Activated T-cell treated with anti-CD3 and anti-CD28 coated beads for 1 hour (primary cell): ENCODE data around the gene MPIG6B.

Source experiments
- DNase-seq: peaks from one replicate; pipeline ENCODE4 v3.0.0-alpha.2; 2020; ENCODE audit warnings: low read depth

MPIG6B gene

DNA sequence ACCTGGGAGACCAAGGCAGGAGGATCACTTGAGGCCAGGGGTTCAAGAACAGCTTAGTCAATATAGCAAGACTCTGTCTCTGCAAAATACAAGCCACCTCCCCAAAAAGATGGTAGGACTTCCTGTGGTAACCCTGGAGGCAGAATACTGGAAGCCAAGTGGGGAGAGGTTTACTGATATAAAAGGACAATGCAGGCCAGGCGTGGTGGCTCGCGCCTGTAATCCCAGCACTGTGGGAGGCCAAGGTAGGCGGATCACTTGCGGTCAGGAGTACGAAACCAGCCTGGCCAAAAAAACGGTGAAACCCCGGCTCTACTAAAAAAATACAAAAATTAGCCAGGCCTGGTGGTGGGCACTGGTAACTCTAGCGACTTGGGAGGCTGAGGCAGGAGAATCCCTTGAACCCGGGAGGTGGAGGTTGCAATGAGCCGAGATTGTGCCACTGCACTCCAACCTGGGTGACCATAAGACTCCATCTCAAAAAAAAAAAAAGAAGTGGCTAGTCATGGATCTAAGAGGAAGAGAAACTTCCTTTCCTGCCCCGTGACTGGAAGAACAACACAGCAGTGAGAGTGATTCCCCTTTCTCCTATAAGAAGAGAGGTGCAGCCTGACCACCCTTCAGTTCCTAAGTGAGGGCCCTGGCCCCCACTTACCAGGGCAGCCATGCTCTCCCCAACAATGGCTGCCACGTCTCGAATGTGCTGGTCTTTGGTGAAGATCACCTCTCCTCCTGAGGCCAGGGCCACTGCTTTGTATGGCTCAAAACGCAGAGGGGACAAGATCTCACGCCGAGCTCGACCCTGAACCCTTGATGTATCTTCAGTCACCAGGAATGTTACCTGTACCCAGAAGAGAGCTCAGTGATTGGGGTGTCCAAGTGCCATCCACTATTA lies 45.4 kb downstream of the MPIG6B start:
- DNase-seq = no peak

DNA sequence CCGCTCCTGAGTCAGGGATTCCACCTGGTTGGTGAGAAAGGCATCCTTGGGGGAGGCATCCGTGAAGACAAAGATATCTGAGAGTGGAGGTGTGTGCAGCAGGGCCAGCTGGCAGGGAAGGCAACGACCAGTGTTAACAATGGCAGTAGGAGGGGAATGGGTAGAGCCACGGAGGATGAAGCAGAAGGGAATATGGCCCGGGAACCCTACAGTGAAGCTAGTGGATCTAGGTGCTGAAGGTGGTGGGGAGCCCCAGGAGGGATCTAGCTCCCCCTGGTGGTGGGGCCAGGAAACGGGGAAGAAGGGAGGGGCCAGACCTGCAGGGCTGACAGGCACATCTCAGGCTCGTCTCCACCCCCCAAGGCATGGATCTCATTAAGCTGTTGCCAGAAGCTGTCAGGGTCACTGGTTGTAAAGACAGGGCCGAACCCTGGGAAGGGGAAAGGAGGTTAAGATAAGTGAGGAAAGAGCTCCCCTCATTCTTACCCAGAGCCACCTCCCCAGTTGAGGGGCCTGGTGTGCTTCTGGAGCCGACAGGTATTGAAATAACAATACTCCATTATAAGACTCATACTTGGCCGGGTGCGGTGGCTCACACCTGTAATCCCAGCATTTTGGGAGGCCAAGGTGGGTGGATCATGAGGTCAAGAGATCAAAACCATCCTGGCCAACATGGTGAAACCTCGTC lies 46.7 kb downstream of the MPIG6B start:
- peak; percentile 75 for DNase-seq

DNA sequence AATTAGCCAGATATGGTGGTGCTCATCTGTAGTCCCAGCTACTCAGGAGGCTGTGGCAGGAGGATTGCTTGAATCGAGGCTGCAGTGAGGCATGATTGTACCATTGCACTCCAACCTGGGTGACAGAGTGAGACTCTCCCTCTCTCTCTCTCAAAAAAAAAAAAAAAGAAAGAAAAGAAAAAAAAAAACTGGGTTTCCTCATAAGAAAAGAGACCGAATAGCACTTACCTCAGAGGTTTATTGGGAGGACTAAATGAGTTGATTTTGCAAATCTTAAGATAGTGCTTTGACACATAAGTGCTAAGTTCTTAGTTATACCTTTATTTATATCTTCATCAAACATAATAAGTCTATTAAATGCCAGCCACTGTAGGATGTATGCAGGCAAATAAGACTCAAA lies 47.7 kb downstream of the MPIG6B start:
- DNase-seq = no peak

DNA sequence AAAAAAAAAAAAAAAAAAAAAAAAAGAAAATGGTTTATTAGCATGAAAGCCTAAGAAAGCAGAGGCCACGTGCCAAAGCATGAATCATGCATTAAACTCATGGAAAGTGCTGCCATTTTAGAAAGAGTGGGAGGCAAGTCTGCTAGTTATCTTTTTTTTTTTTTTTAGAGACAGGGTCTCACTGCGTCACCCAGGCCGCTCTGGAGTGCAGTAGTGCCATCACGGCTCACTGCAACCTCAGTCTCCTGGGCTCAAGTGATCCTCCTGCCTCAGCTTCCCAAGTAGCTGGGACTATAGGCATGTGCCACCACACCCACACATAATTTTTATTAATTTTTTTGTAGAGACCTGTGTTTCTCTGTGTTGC lies 48.8 kb downstream of the MPIG6B start:
- DNase-seq = no peak

DNA sequence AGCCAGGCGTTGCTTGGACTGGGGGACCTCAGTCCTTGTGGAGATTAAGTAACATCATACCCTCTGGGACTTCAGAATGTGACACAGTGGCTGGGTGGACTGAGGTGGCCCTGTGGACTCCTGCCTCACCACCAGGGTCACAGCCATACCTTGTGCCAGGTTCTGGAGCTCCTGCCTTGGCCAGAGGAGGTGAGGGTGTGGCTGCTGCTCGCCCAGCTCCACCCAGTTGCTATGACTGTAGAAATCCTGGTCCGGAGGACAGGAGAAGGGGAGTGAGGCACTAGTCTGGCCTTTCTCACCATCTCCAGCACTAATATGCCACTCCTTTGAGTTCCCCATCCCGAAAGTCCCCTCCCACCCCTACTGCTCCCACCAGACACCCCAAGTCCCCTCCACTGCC lies 52.0 kb downstream of the MPIG6B start:
- DNase-seq = no peak

DNA sequence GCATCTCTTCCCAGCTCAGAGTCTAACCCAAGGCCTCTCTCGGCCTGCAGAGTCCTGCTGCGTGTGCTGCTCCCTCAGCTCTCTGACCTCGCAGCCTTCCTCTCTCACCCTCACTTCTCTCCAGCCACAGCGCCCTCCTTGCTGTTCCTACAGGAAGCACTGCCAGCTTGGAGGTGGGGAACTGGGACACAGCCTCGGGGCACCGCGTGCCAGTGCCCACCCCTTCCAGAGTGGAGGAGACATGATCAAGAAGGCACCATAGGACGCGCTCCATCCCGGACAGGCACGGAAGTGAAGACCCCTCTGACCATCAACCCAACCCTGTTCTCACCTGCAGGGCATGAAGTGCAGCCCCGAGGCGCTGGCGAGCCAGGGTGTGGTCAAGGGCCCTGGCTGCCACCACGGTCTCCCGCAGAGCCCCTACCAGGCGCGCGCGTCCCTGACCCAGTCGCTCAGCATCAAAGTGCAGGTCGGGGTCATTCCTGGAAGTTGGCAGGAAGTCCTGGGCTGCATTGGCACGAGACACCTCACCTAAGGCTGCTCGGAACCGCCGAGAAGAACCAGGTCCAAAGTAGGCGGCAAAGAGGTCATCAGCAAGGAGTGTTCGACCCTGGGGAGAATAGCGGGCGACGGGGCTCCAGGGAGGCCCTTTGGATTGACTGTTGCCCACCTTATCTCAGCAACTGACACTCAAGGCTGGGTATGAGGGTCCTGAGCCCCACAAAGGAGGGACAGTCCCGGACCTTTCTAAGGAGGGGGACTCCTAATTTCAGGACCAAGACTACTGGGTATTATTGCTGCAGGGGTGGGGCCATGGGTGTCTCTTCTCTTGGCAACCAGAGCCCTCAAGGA lies 52.7 kb downstream of the MPIG6B start:
- no peak for DNase-seq
